ENCODE data around the gene MORC4. TPM values are rescaled to one million over a fixed set of nuclear protein-coding genes. Genes with fewer than 3 reads are reported as not detected.

MORC4 gene
- total and polyA plus RNA-seq, 7 donors: 5.8 to 13.0 (median 9.3) TPM

DNA sequence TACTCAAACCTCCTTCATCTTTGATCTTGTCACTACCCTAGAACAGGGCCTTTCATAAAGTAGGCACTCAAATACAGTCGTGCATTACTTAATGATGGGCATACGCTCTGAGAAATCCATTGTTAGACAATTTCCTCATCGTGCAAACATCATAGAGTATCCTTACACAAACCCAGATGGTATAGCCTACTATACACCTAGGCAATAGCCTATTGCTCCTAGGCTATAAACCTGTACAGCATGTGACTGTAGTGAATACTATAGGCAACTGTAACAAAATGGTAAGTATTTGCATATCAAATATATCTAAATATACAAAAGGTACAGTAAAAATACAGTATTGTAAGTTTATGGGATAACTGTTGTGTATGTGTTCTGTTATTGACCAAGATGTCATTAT is 47.9 kb downstream of the MORC4 start:
- WGBS, 2 donors: 24 to 59% methylated on average over 3 of the region's 3 CpGs
- H3K9me3 ChIP-seq: no peaks in the 10 kb centered on the region
- no peaks in the 10 kb centered on the region for H3K27me3 ChIP-seq
- H3K27ac ChIP-seq: no peak overlapping the region
- H3K4me3 ChIP-seq: no peak overlapping the region
- H3K36me3 ChIP-seq: peaks cover 0 to 17% (median 0%) of the 10 kb centered on the region in 4 donors
- DNase-seq: no peak
- intact Hi-C loops (cut with DNase I): no loop called here
- no peak for TF ChIP-seq POLR2AphosphoS5 (IDR thresholded peaks at IDR 0.05)
- TF ChIP-seq, protein P1, sequence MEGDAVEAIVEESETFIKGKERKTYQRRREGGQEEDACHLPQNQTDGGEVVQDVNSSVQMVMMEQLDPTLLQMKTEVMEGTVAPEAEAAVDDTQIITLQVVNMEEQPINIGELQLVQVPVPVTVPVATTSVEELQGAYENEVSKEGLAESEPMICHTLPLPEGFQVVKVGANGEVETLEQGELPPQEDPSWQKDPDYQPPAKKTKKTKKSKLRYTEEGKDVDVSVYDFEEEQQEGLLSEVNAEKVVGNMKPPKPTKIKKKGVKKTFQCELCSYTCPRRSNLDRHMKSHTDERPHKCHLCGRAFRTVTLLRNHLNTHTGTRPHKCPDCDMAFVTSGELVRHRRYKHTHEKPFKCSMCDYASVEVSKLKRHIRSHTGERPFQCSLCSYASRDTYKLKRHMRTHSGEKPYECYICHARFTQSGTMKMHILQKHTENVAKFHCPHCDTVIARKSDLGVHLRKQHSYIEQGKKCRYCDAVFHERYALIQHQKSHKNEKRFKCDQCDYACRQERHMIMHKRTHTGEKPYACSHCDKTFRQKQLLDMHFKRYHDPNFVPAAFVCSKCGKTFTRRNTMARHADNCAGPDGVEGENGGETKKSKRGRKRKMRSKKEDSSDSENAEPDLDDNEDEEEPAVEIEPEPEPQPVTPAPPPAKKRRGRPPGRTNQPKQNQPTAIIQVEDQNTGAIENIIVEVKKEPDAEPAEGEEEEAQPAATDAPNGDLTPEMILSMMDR (IDR thresholded peaks at IDR 0.05): no peak
- no peak for TF ChIP-seq EP300 (IDR thresholded peaks at IDR 0.05)
- TF ChIP-seq POLR2A (IDR thresholded peaks at IDR 0.05): no peak
- no peaks in the 10 kb centered on the region for H3K4me1 ChIP-seq

DNA sequence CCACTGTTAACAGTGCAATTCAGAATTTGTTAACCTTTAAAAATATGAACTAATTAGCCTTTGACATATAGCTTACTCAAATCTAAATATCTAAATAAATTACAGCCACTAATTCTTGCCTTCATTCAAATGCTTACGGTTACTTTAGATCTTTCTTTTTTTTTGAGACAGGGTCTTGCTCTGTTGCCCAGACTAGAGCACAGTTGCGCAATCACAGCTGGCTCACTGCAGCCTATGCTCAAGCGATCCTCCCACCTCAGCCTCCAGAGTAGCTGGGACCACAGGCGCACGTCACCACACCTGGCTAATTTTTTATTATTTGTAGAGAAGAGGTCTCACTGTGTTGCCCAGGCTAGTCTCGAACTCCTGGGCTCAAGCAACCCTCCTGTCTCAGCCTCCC is 48.8 kb downstream of the MORC4 start:
- 95 to 97% methylated on average over 6 of the region's 6 CpGs for WGBS, 2 donors
- no peaks in the 10 kb centered on the region for H3K9me3 ChIP-seq
- intact Hi-C loops (cut with DNase I): no loop called here
- H3K4me3 ChIP-seq: no peak overlapping the region
- DNase-seq: no peak
- H3K27ac ChIP-seq: no peak overlapping the region
- TF ChIP-seq POLR2A (IDR thresholded peaks at IDR 0.05) (no peak), POLR2AphosphoS5 (IDR thresholded peaks at IDR 0.05) (no peak), EP300 (IDR thresholded peaks at IDR 0.05) (no peak)
- TF ChIP-seq, protein P1 (IDR thresholded peaks at IDR 0.05): no peak
- peaks cover 0 to 8% (median 0%) of the 10 kb centered on the region in 4 donors for H3K36me3 ChIP-seq
- no peaks in the 10 kb centered on the region for H3K4me1 ChIP-seq
- no peaks in the 10 kb centered on the region for H3K27me3 ChIP-seq

DNA sequence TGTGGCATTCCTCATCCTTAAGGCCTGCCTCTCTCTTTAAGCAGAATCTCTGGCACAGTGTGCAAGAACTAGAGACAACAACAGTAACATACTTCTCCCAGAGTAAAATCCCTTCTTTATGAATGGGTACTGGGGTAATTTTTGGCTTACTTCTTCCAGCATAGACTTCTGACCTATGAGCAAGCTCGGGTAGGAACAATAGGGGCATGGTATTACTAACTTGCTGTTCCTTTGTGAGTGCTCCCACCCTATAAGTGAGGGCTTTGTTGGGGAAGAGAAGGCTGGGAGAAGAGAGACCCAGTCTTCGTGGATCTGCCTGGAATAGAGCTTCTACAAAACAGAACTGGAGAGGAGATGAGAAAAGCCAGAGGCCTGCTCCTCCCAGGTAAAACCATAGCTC is 49.6 kb downstream of the MORC4 start:
- 82 to 94% methylated on average over 2 of the region's 2 CpGs for WGBS, 2 donors

DNA sequence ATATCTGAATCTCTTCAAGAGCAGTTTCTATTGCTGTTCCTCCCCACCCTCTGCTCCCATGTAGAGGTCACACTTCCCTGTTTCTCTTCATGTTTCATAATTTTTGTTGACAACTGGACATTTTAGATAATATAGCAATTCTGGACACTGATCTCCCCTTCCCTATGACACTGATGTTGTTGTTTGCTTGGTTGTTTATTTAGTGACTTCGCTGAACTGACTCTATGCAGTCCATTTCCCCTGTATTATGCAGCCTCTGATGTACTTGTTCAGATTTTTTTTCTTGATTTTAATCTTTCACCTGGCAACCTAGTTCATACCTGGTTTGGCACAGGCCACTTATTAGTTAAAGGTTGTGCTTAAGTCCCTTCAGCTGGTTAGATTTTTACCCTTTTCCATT is 50.6 kb downstream of the MORC4 start:
- no peak for DNase-seq
- Histone ChIP-seq H3K9me3 (no peaks in the 10 kb centered on the region), H3K4me1 (no peaks in the 10 kb centered on the region), H3K27me3 (no peaks in the 10 kb centered on the region), H3K4me3 (no peak overlapping the region), H3K27ac (no peak overlapping the region), H3K36me3 (no peaks in the 10 kb centered on the region)
- 93 to 96% methylated on average over 1 of the region's 1 CpG for WGBS, 2 donors
- intact Hi-C loops (cut with DNase I): no loop called here
- no peak for TF ChIP-seq POLR2AphosphoS5 (IDR thresholded peaks at IDR 0.05)
- TF ChIP-seq, protein P1 (IDR thresholded peaks at IDR 0.05): no peak
- no peak for TF ChIP-seq POLR2A (IDR thresholded peaks at IDR 0.05)

More for the DNA sequence above, 49.6 kb downstream of the MORC4 start:
- intact Hi-C loops (cut with DNase I): no loop called here
- peaks cover 0 to 6% (median 0%) of the 10 kb centered on the region in 4 donors for H3K36me3 ChIP-seq
- TF ChIP-seq EP300 (IDR thresholded peaks at IDR 0.05) (no peak), POLR2AphosphoS5 (IDR thresholded peaks at IDR 0.05) (no peak), POLR2A (IDR thresholded peaks at IDR 0.05) (no peak)
- TF ChIP-seq, protein P1 (IDR thresholded peaks at IDR 0.05): no peak
- no peak for DNase-seq
- no peaks in the 10 kb centered on the region for H3K4me1 ChIP-seq
- H3K4me3 ChIP-seq: no peak overlapping the region
- H3K27me3 ChIP-seq: no peaks in the 10 kb centered on the region
- H3K9me3 ChIP-seq: no peaks in the 10 kb centered on the region
- H3K27ac ChIP-seq: no peak overlapping the region

DNA sequence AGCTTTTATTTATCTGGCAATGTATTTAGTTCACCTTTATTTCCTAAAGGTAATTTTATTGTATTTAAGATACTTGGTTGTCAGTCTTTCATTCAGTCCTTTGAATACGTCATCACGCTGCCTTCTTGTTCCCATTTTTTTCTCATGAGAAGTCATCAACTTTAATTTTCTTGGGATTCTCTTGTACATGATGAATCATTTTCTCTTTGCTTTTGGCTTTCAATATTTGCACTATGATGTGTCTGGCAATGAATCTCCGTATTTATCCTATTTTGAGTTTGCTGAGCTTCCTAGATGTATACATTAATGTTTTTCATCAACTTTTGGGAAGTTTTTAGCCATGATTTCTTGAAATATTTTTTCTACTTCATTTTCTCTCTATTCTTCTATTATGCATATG is 51.4 kb downstream of the MORC4 start:
- Histone ChIP-seq H3K4me1 (no peaks in the 10 kb centered on the region), H3K27ac (no peak overlapping the region), H3K4me3 (no peak overlapping the region), H3K9me3 (no peaks in the 10 kb centered on the region), H3K36me3 (no peaks in the 10 kb centered on the region), H3K27me3 (no peaks in the 10 kb centered on the region)
- 91 to 94% methylated on average over 3 of the region's 3 CpGs for WGBS, 2 donors
- TF ChIP-seq POLR2AphosphoS5 (IDR thresholded peaks at IDR 0.05) (no peak), POLR2A (IDR thresholded peaks at IDR 0.05) (no peak), EP300 (IDR thresholded peaks at IDR 0.05) (no peak)
- TF ChIP-seq, protein P1 (IDR thresholded peaks at IDR 0.05): no peak
- intact Hi-C loops (cut with DNase I): no loop called here
- no peak for DNase-seq
